Activated B cell treated with CpG ODN at 0.5 μM for 24 hours (primary cell): ENCODE results near the gene USP25. TPM values are rescaled to one million over a fixed set of nuclear protein-coding genes. Genes with fewer than 3 reads are reported as not detected.

Experiments used
- ATAC-seq: fragments of 200-7000 bp; cut with Tn5 transposase; one replicate; pipeline ENCODE4 v1.10.0; 2021; ENCODE audit warnings: low read depth, mild to moderate bottlenecking, moderate library complexity
- CTCF ChIA-PET: fragments of 350-600 bp; sonication (Branson Sonifier 250); formaldehyde crosslinking; loops from one replicate; lab custom pipeline; 2021; ENCODE audit warnings: antibody characterized with exemption; lab: Charles Lee
- POLR2A ChIA-PET: fragments of 350-600 bp; sonication (Branson Sonifier 250); formaldehyde crosslinking; loops from one replicate; lab custom pipeline; 2021; ENCODE audit warnings: antibody characterized with exemption; lab: Charles Lee
- DNase-seq: peaks from one replicate; pipeline ENCODE4 v3.0.0; 2022
- H3K27ac Mint-ChIP-seq: one replicate; pipeline ENCODE4 v1.8.0; 2020; ENCODE audit warnings: mixed read lengths
- H3K27me3 Mint-ChIP-seq: one replicate; pipeline ENCODE4 v1.8.0; 2021; ENCODE audit warnings: mixed read lengths
- H3K36me3 Mint-ChIP-seq: one replicate; pipeline ENCODE4 v1.8.0; 2021; ENCODE audit warnings: low read depth, mixed read lengths
- H3K4me1 Mint-ChIP-seq: one replicate; pipeline ENCODE4 v1.8.0; 2021; ENCODE audit warnings: mixed read lengths
- H3K4me3 Mint-ChIP-seq: one replicate; pipeline ENCODE4 v1.8.0; 2020; ENCODE audit warnings: mild to moderate bottlenecking, mixed read lengths
- H3K9me3 Mint-ChIP-seq: one replicate; pipeline ENCODE4 v1.8.0; 2020; ENCODE audit warnings: mixed read lengths
- CTCF ChIP-seq: fragments of 200-600 bp; IDR thresholded peaks from one replicate; pipeline ENCODE4 v1.8.0; 2022; ENCODE audit warnings: antibody characterized with exemption, mild to moderate bottlenecking
- intact Hi-C: fragments of 100-400 bp; cut with micrococcal nuclease; formaldehyde crosslinking; loops from one replicate; pipeline ENCODE4 v1.15.1; 2024
- total RNA-seq: library from RNA; stranded (reverse); gene quantifications from 2 replicates; pipeline ENCODE4 v1.2.3, GENCODE V29; 2022

Gene USP25
- total RNA-seq, 1 donor from 2014 or later, result 38.3 TPM

- DNase-seq, result no peak
- Mint-ChIP-seq H3K36me3 (peaks cover 28% of the 10 kb centered on the region), H3K4me1 (no peaks in the 10 kb centered on the region), H3K9me3 (no peaks in the 10 kb centered on the region), H3K27ac (no peak overlapping the region), H3K4me3 (no peak overlapping the region), H3K27me3 (no peaks in the 10 kb centered on the region)
- TF ChIP-seq CTCF, result no peak
- ChIA-PET POLR2A (no interaction called here), CTCF (no interaction called here)
- intact Hi-C loops, result loop anchor here (10.0 kb wide), 1 partner anchor 56 kb away; no protein-coding TSS in a partner anchor
- ATAC-seq, result no peak
Measured at GRCh38 chr21:15839026-15839425, 109.2 kb downstream of the USP25 start.

- TF ChIP-seq CTCF, result no peak
- Mint-ChIP-seq H3K27me3 (no peaks in the 10 kb centered on the region), H3K27ac (no peak overlapping the region), H3K36me3 (peaks cover 25% of the 10 kb centered on the region), H3K4me3 (no peak overlapping the region), H3K9me3 (no peaks in the 10 kb centered on the region), H3K4me1 (no peaks in the 10 kb centered on the region)
- no peak for DNase-seq
- intact Hi-C loops, result loop anchor here (10.0 kb wide), 1 partner anchor 55 kb away; no protein-coding TSS in a partner anchor
- ATAC-seq, result no peak
- ChIA-PET POLR2A (no interaction called here), CTCF (no interaction called here)
Measured at GRCh38 chr21:15839601-15840000, 109.8 kb downstream of the USP25 start.

- H3K27ac Mint-ChIP-seq, result no peak overlapping the region
- ChIA-PET CTCF (no interaction called here), POLR2A (no interaction called here)
- DNase-seq (no peak), ATAC-seq (no peak)
- no peaks in the 10 kb centered on the region for H3K4me1 Mint-ChIP-seq
- peaks cover 20% of the 10 kb centered on the region for H3K36me3 Mint-ChIP-seq
- no peaks in the 10 kb centered on the region for H3K9me3 Mint-ChIP-seq
- intact Hi-C loops, result no loop called here
- TF ChIP-seq CTCF, result no peak
- H3K27me3 Mint-ChIP-seq, result no peaks in the 10 kb centered on the region
- no peak overlapping the region for H3K4me3 Mint-ChIP-seq
Measured at GRCh38 chr21:15840406-15840805, 110.6 kb downstream of the USP25 start.

- no peaks in the 10 kb centered on the region for H3K4me1 Mint-ChIP-seq
- DNase-seq (no peak), ATAC-seq (no peak)
- H3K36me3 Mint-ChIP-seq, result peaks cover 17% of the 10 kb centered on the region
- no peak overlapping the region for H3K27ac Mint-ChIP-seq
- no peaks in the 10 kb centered on the region for H3K27me3 Mint-ChIP-seq
- intact Hi-C loops, result no loop called here
- no peaks in the 10 kb centered on the region for H3K9me3 Mint-ChIP-seq
- TF ChIP-seq CTCF, result no peak
- CTCF ChIA-PET, result no interaction called here
- no peak overlapping the region for H3K4me3 Mint-ChIP-seq
- POLR2A ChIA-PET, result no interaction called here
Measured at GRCh38 chr21:15841856-15842564, 112.2 kb downstream of the USP25 start.

- no peak overlapping the region for H3K27ac Mint-ChIP-seq
- ATAC-seq, result no peak
- CTCF ChIA-PET, result no interaction called here
- H3K4me3 Mint-ChIP-seq, result no peak overlapping the region
- peaks cover 17% of the 10 kb centered on the region for H3K36me3 Mint-ChIP-seq
- no peaks in the 10 kb centered on the region for H3K27me3 Mint-ChIP-seq
- H3K4me1 Mint-ChIP-seq, result no peaks in the 10 kb centered on the region
- POLR2A ChIA-PET, result no interaction called here
- TF ChIP-seq CTCF, result no peak
- H3K9me3 Mint-ChIP-seq, result no peaks in the 10 kb centered on the region
- intact Hi-C loops, result no loop called here
- DNase-seq, result no peak
Measured at GRCh38 chr21:15842565-15842880, 112.7 kb downstream of the USP25 start.
